GM21737 (cell line): ENCODE results near the gene RASSF7.
A peak's percentile ranks its signal among the peaks of the same experiment; 100 is the strongest.
"Not testable (repeated sequence)": the region's sequence is repeated elsewhere in the genome, so short reads cannot be mapped to it uniquely, and the experiment has no call there.

Experiments
- ATAC-seq: cut with Tn5 transposase; IDR thresholded peaks from one replicate; pipeline ENCODE4 v1.9.1; 2021; ENCODE audit warnings: mild to moderate bottlenecking, moderate library complexity; ENCODE audit not compliant: unreplicated experiment

RASSF7 gene

GRCh38 chr11:560305-561147 is at the start of gene RASSF7, which contains the start of gene LMNTD2:
Gene RASSF7, plus strand, starts transcription at chr11:560970. Its CDS starts 799 bp downstream, at chr11:561769.
Gene LMNTD2, minus strand, starts transcription at chr11:560738. Its CDS starts 22 bp downstream, at chr11:560716.
- ATAC-seq, result peak; percentile 58

- ATAC-seq, result no peak
Observed at GRCh38 chr11:512761-513595, 47.8 kb upstream of the RASSF7 start.

GRCh38 chr11:514606-515005 is 46.2 kb upstream of the RASSF7 start:
- ATAC-seq, result no peak

- ATAC-seq, result no peak
Observed at GRCh38 chr11:515131-515530, 45.6 kb upstream of the RASSF7 start.

- no peak for ATAC-seq
Observed at GRCh38 chr11:516400-516799, 44.4 kb upstream of the RASSF7 start.

GRCh38 chr11:516918-517685 is 43.7 kb upstream of the RASSF7 start:
- ATAC-seq, result not testable (repeated sequence)

GRCh38 chr11:518463-519202 is 42.1 kb upstream of the RASSF7 start:
- peak; percentile 84 for ATAC-seq

- no peak for ATAC-seq
Observed at GRCh38 chr11:520428-521176, 40.2 kb upstream of the RASSF7 start.

- ATAC-seq, result no peak
Observed at GRCh38 chr11:521177-521688, 39.5 kb upstream of the RASSF7 start.

GRCh38 chr11:526192-526591 is 34.6 kb upstream of the RASSF7 start:
- no peak for ATAC-seq

GRCh38 chr11:528166-528814 is 32.5 kb upstream of the RASSF7 start:
- no peak for ATAC-seq

- ATAC-seq, result no peak
Observed at GRCh38 chr11:528815-529727, 31.7 kb upstream of the RASSF7 start.

- ATAC-seq, result no peak
Observed at GRCh38 chr11:529728-530411, 30.9 kb upstream of the RASSF7 start.

- ATAC-seq, result no peak
Observed at GRCh38 chr11:530960-531831, 29.6 kb upstream of the RASSF7 start.

GRCh38 chr11:531919-532526 is 28.7 kb upstream of the RASSF7 start:
- no peak for ATAC-seq

- ATAC-seq, result no peak
Observed at GRCh38 chr11:532527-532985, 28.2 kb upstream of the RASSF7 start.
